Transverse colon (tissue), 4 donors: ENCODE measurements around the gene PRRX2.

ENCODE experiments used
- EP300 ChIP-seq: sonication (generic); formaldehyde crosslinking; IDR thresholded peaks from one replicate; pipeline ENCODE4 v1.6.1; 2017; ENCODE audit warnings: antibody characterized with exemption, low read depth
- POLR2AphosphoS5 ChIP-seq, 3 donors: sonication (generic); formaldehyde crosslinking; IDR thresholded peaks; one replicate each; pipeline ENCODE4 v1.6.1; 2016; ENCODE audit warnings: antibody characterized with exemption in 3 of 3
- TF ChIP-seq, protein P1 (sequence below), 5 experiments: fragments of 200-600 bp in 3 of 5; fragments of 450-650 bp in 2 of 5; sonication (generic) in 3 of 5; IDR thresholded peaks; 1 replicate in 2 of 5; 2 replicates in 3 of 5; pipeline ENCODE4 v1.5.1; 2016 to 2017; ENCODE audit warnings: antibody characterized with exemption in 5 of 5, inconsistent platforms in 3 of 5, mild to moderate bottlenecking in 2 of 5, moderate library complexity in 1 of 5

GRCh38 chr9:129654554-129655040 is 10.8 kb upstream of the PRRX2 start:
- TF ChIP-seq, protein P1, sequence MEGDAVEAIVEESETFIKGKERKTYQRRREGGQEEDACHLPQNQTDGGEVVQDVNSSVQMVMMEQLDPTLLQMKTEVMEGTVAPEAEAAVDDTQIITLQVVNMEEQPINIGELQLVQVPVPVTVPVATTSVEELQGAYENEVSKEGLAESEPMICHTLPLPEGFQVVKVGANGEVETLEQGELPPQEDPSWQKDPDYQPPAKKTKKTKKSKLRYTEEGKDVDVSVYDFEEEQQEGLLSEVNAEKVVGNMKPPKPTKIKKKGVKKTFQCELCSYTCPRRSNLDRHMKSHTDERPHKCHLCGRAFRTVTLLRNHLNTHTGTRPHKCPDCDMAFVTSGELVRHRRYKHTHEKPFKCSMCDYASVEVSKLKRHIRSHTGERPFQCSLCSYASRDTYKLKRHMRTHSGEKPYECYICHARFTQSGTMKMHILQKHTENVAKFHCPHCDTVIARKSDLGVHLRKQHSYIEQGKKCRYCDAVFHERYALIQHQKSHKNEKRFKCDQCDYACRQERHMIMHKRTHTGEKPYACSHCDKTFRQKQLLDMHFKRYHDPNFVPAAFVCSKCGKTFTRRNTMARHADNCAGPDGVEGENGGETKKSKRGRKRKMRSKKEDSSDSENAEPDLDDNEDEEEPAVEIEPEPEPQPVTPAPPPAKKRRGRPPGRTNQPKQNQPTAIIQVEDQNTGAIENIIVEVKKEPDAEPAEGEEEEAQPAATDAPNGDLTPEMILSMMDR (IDR thresholded peaks at IDR 0.05): no peak
- TF ChIP-seq EP300: no peak
- no peak for TF ChIP-seq POLR2AphosphoS5 (IDR thresholded peaks at IDR 0.05)
